Measurements from ENCODE around the gene SREK1.

The SREK1 gene

GRCh38 chr5:66144834-66145390, 812 bp downstream of the SREK1 start:
- no peaks in the 10 kb centered on the region for H3K9me3 ChIP-seq (ENCODE audit: control insufficient read depth, insufficient read depth, low read length)
- no peaks in the 10 kb centered on the region for H3K36me3 ChIP-seq (ENCODE audit: insufficient read depth, low read length)

GRCh38 chr5:66145737-66146136, 1.6 kb downstream of the SREK1 start:
- Histone ChIP-seq H3K4me1 (ENCODE audit: insufficient read depth, low read length) (no peaks in the 10 kb centered on the region), H3K36me3 (ENCODE audit: insufficient read depth, low read length) (no peaks in the 10 kb centered on the region), H3K9ac (ENCODE audit: low read depth, low read length) (0 out of 2 replicates have a peak overlapping the region, but pooled peaks have one; percentile 98), H3K9me3 (ENCODE audit: control insufficient read depth, insufficient read depth, low read length) (no peaks in the 10 kb centered on the region)

More at GRCh38 chr5:66144834-66145390, 812 bp downstream of the SREK1 start:
- no peaks in the 10 kb centered on the region for H3K4me1 ChIP-seq (ENCODE audit: insufficient read depth, low read length)
- peak overlapping the region; percentile 98 for H3K9ac ChIP-seq (ENCODE audit: low read depth, low read length)

- no peaks in the 10 kb centered on the region for H3K36me3 ChIP-seq (ENCODE audit: insufficient read depth, low read length)
- H3K4me1 ChIP-seq (ENCODE audit: insufficient read depth, low read length), result no peaks in the 10 kb centered on the region
- no peaks in the 10 kb centered on the region for H3K9me3 ChIP-seq (ENCODE audit: control insufficient read depth, insufficient read depth, low read length)
- no peak overlapping the region for H3K9ac ChIP-seq (ENCODE audit: low read depth, low read length)
These were observed 5.8 kb downstream of the SREK1 start for GRCh38 chr5:66149950-66150349.

- Histone ChIP-seq H3K9me3 (ENCODE audit: control insufficient read depth, insufficient read depth, low read length) (no peaks in the 10 kb centered on the region), H3K4me1 (ENCODE audit: insufficient read depth, low read length) (no peaks in the 10 kb centered on the region), H3K36me3 (ENCODE audit: insufficient read depth, low read length) (no peaks in the 10 kb centered on the region), H3K9ac (ENCODE audit: low read depth, low read length) (no peak overlapping the region)
These were observed 6.9 kb downstream of the SREK1 start for GRCh38 chr5:66151030-66151429.

GRCh38 chr5:66151491-66151890, 7.4 kb downstream of the SREK1 start:
- no peak overlapping the region for H3K9ac ChIP-seq (ENCODE audit: low read depth, low read length)
- no peaks in the 10 kb centered on the region for H3K9me3 ChIP-seq (ENCODE audit: control insufficient read depth, insufficient read depth, low read length)
- H3K36me3 ChIP-seq (ENCODE audit: insufficient read depth, low read length), result no peaks in the 10 kb centered on the region
- H3K4me1 ChIP-seq (ENCODE audit: insufficient read depth, low read length), result no peaks in the 10 kb centered on the region

GRCh38 chr5:66157046-66157445, 12.9 kb downstream of the SREK1 start:
- H3K9ac ChIP-seq (ENCODE audit: low read depth, low read length), result no peak overlapping the region
- no peaks in the 10 kb centered on the region; the same call in 1 of the 2 replicates for H3K36me3 ChIP-seq (ENCODE audit: insufficient read depth, low read length)
- H3K9me3 ChIP-seq (ENCODE audit: control insufficient read depth, insufficient read depth, low read length), result no peaks in the 10 kb centered on the region
- no peaks in the 10 kb centered on the region for H3K4me1 ChIP-seq (ENCODE audit: insufficient read depth, low read length)

- Histone ChIP-seq H3K9me3 (ENCODE audit: control insufficient read depth, insufficient read depth, low read length) (no peaks in the 10 kb centered on the region), H3K36me3 (ENCODE audit: insufficient read depth, low read length) (no peaks in the 10 kb centered on the region; the same call in 1 of the 2 replicates), H3K4me1 (ENCODE audit: insufficient read depth, low read length) (no peaks in the 10 kb centered on the region), H3K9ac (ENCODE audit: low read depth, low read length) (no peak overlapping the region)
These were observed 17.3 kb downstream of the SREK1 start for GRCh38 chr5:66161356-66161755.

GRCh38 chr5:66164044-66164790, 20.1 kb downstream of the SREK1 start:
- Histone ChIP-seq H3K9ac (ENCODE audit: low read depth, low read length) (no peak overlapping the region), H3K36me3 (ENCODE audit: insufficient read depth, low read length) (no peaks in the 10 kb centered on the region), H3K4me1 (ENCODE audit: insufficient read depth, low read length) (no peaks in the 10 kb centered on the region), H3K9me3 (ENCODE audit: control insufficient read depth, insufficient read depth, low read length) (no peaks in the 10 kb centered on the region)

GRCh38 chr5:66168226-66168625, 24.1 kb downstream of the SREK1 start:
- Histone ChIP-seq H3K9ac (ENCODE audit: low read depth, low read length) (no peak overlapping the region), H3K9me3 (ENCODE audit: control insufficient read depth, insufficient read depth, low read length) (no peaks in the 10 kb centered on the region), H3K4me1 (ENCODE audit: insufficient read depth, low read length) (no peaks in the 10 kb centered on the region), H3K36me3 (ENCODE audit: insufficient read depth, low read length) (no peaks in the 10 kb centered on the region)

- Histone ChIP-seq H3K9me3 (ENCODE audit: control insufficient read depth, insufficient read depth, low read length) (no peaks in the 10 kb centered on the region), H3K4me1 (ENCODE audit: insufficient read depth, low read length) (no peaks in the 10 kb centered on the region), H3K9ac (ENCODE audit: low read depth, low read length) (no peak overlapping the region), H3K36me3 (ENCODE audit: insufficient read depth, low read length) (no peaks in the 10 kb centered on the region)
These were observed 25.4 kb downstream of the SREK1 start for GRCh38 chr5:66169534-66169933.

- no peaks in the 10 kb centered on the region for H3K4me1 ChIP-seq (ENCODE audit: insufficient read depth, low read length)
- H3K9me3 ChIP-seq (ENCODE audit: control insufficient read depth, insufficient read depth, low read length), result no peaks in the 10 kb centered on the region
- H3K36me3 ChIP-seq (ENCODE audit: insufficient read depth, low read length), result no peaks in the 10 kb centered on the region; the same call in 1 of the 2 replicates
- H3K9ac ChIP-seq (ENCODE audit: low read depth, low read length), result no peak overlapping the region
These were observed 26.3 kb downstream of the SREK1 start for GRCh38 chr5:66170195-66170919.

- Histone ChIP-seq H3K36me3 (ENCODE audit: insufficient read depth, low read length) (no peaks in the 10 kb centered on the region; the same call in 1 of the 2 replicates), H3K4me1 (ENCODE audit: insufficient read depth, low read length) (no peaks in the 10 kb centered on the region), H3K9ac (ENCODE audit: low read depth, low read length) (no peak overlapping the region), H3K9me3 (ENCODE audit: control insufficient read depth, insufficient read depth, low read length) (no peaks in the 10 kb centered on the region)
These were observed 27.5 kb downstream of the SREK1 start for GRCh38 chr5:66171349-66172344.

GRCh38 chr5:66174338-66174737, 30.2 kb downstream of the SREK1 start:
- no peaks in the 10 kb centered on the region for H3K4me1 ChIP-seq (ENCODE audit: insufficient read depth, low read length)
- no peak overlapping the region for H3K9ac ChIP-seq (ENCODE audit: low read depth, low read length)
- H3K9me3 ChIP-seq (ENCODE audit: control insufficient read depth, insufficient read depth, low read length), result no peaks in the 10 kb centered on the region
- no peaks in the 10 kb centered on the region; the same call in 1 of the 2 replicates for H3K36me3 ChIP-seq (ENCODE audit: insufficient read depth, low read length)

- no peaks in the 10 kb centered on the region for H3K4me1 ChIP-seq (ENCODE audit: insufficient read depth, low read length)
- H3K9me3 ChIP-seq (ENCODE audit: control insufficient read depth, insufficient read depth, low read length), result no peaks in the 10 kb centered on the region
- no peak overlapping the region for H3K9ac ChIP-seq (ENCODE audit: low read depth, low read length)
- peaks cover 3% of the 10 kb centered on the region; the same call in 1 of the 2 replicates for H3K36me3 ChIP-seq (ENCODE audit: insufficient read depth, low read length)
These were observed 34.7 kb downstream of the SREK1 start for GRCh38 chr5:66178799-66179198.

Data from ES-I3 (cell line).